ENCODE measurements around the gene KIAA1671. TPM values are rescaled to one million over a fixed set of nuclear protein-coding genes. Genes with fewer than 3 reads are reported as not detected.

KIAA1671 gene
- polyA plus RNA-seq, 3 donors, result not detected

GRCh38 chr22:25130462-25130861, 177.9 kb downstream of the KIAA1671 start:
- 93% methylated on average over 2 of the region's 6 CpGs for WGBS (ENCODE audit: insufficient coverage)
- Histone ChIP-seq H3K79me2 (ENCODE audit: insufficient read depth, low read length) (no peaks in the 10 kb centered on the region), H3K4me1 (ENCODE audit: control insufficient read depth in 1 of 2, insufficient read depth in 2 of 2, low read length in 2 of 2) (no peaks in the 10 kb centered on the region), H3K4me2 (replicated peaks; ENCODE audit: extremely low read depth, low read length, poor library complexity, severe bottlenecking) (no peak overlapping the region), H3K27me3 (ENCODE audit: control insufficient read depth in 2 of 2, insufficient read depth in 2 of 2, low read length in 2 of 2) (no peaks in the 10 kb centered on the region), H2AFZ (ENCODE audit: insufficient read depth, low read depth, low read length, poor library complexity, severe bottlenecking) (no peak overlapping the region), H3K9ac (ENCODE audit: insufficient read depth, low read length, poor library complexity, severe bottlenecking) (no peak overlapping the region), H3K27ac (ENCODE audit: low read depth in 1 of 2, low read length in 2 of 2) (no peak overlapping the region), H3K4me3 (replicated peaks in 1 of 3; ENCODE audit: low read depth in 2 of 3, low read length in 3 of 3) (no peak overlapping the region), H3K36me3 (replicated peaks in 1 of 2; ENCODE audit: control insufficient read depth in 1 of 2, insufficient read depth in 2 of 2, low read length in 2 of 2) (no peaks in the 10 kb centered on the region), H3K9me3 (replicated peaks in 1 of 2; ENCODE audit: control insufficient read depth in 1 of 2, insufficient read depth in 1 of 2, low read length in 2 of 2) (no peaks in the 10 kb centered on the region), H4K20me1 (ENCODE audit: insufficient read depth, low read length) (no peaks in the 10 kb centered on the region)
- Mint-ChIP-seq H3K36me3 (no peaks in the 10 kb centered on the region), H3K27ac (no peak overlapping the region), H3K4me3 (no peak overlapping the region), H3K4me1 (no peaks in the 10 kb centered on the region), H3K9me3 (no peaks in the 10 kb centered on the region), H3K27me3 (ENCODE audit: low read depth in 3 of 3) (peaks cover 0 to 2% (median under 1%) of the 10 kb centered on the region in 3 donors)
- no peak for DNase-seq
- intact Hi-C loops (cut with micrococcal nuclease), result no loop called here
- TF ChIP-seq CTCF (IDR thresholded peaks at IDR 0.05), result no peak

GRCh38 chr22:25131198-25131887, 178.8 kb downstream of the KIAA1671 start:
- TF ChIP-seq CTCF (IDR thresholded peaks at IDR 0.05), result no peak
- H3K4me2 ChIP-seq (replicated peaks; ENCODE audit: extremely low read depth, low read length, poor library complexity, severe bottlenecking), result no peak overlapping the region
- no peaks in the 10 kb centered on the region for H3K27me3 ChIP-seq (ENCODE audit: control insufficient read depth in 2 of 2, insufficient read depth in 2 of 2, low read length in 2 of 2)
- DNase-seq, result no peak
- H4K20me1 ChIP-seq (ENCODE audit: insufficient read depth, low read length), result no peaks in the 10 kb centered on the region
- no peaks in the 10 kb centered on the region for H3K36me3 ChIP-seq (replicated peaks in 1 of 2; ENCODE audit: control insufficient read depth in 1 of 2, insufficient read depth in 2 of 2, low read length in 2 of 2)
- no peaks in the 10 kb centered on the region for H3K9me3 ChIP-seq (replicated peaks in 1 of 2; ENCODE audit: control insufficient read depth in 1 of 2, insufficient read depth in 1 of 2, low read length in 2 of 2)
- Mint-ChIP-seq H3K9me3 (no peaks in the 10 kb centered on the region), H3K36me3 (no peaks in the 10 kb centered on the region), H3K27ac (no peak overlapping the region), H3K4me1 (no peaks in the 10 kb centered on the region), H3K27me3 (ENCODE audit: low read depth in 3 of 3) (peaks cover 0 to 2% (median 2%) of the 10 kb centered on the region in 3 donors), H3K4me3 (no peak overlapping the region)
- intact Hi-C loops (cut with micrococcal nuclease), result no loop called here
- H3K79me2 ChIP-seq (ENCODE audit: insufficient read depth, low read length), result no peaks in the 10 kb centered on the region
- H3K9ac ChIP-seq (ENCODE audit: insufficient read depth, low read length, poor library complexity, severe bottlenecking), result no peak overlapping the region
- no peak overlapping the region for H3K4me3 ChIP-seq (replicated peaks in 1 of 3; ENCODE audit: low read depth in 2 of 3, low read length in 3 of 3)
- H3K4me1 ChIP-seq (ENCODE audit: control insufficient read depth in 1 of 2, insufficient read depth in 2 of 2, low read length in 2 of 2), result no peaks in the 10 kb centered on the region
- WGBS (ENCODE audit: insufficient coverage), result 85% methylated on average over 9 of the region's 9 CpGs
- no peak overlapping the region for H3K27ac ChIP-seq (ENCODE audit: low read depth in 1 of 2, low read length in 2 of 2)
- H2AFZ ChIP-seq (ENCODE audit: insufficient read depth, low read depth, low read length, poor library complexity, severe bottlenecking), result no peak overlapping the region

All from CD14-positive monocyte (primary cell).